IPS DF 4.7 (cell line): ENCODE results near the gene SASH1.

ENCODE experiments used
- DNase-seq: peaks from one replicate; pipeline ENCODE4 v3.0.0-alpha.2; 2013; ENCODE audit warnings: low spot score; ENCODE audit errors: extremely low read depth

SASH1 gene

DNA sequence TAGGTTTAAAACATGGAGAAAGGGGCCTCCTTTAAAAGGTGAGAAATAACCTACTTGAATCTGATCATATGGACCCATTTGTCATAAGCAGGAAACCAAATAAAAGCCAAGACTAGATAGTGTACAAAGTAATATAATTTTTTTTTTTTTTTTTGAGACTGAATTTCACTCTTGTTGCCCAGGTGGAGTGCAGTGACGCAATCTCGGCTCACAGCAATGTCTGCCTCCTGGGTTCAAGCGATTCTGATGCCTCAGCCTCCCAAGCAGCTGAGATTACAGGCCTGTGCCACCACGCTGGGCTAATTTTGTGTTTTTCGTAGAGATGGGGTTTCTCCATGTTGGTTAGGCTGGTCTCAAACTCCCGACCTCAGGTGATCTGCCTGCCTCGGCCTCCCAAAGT lies 89.2 kb downstream of the SASH1 start:
- DNase-seq, result no peak

DNA sequence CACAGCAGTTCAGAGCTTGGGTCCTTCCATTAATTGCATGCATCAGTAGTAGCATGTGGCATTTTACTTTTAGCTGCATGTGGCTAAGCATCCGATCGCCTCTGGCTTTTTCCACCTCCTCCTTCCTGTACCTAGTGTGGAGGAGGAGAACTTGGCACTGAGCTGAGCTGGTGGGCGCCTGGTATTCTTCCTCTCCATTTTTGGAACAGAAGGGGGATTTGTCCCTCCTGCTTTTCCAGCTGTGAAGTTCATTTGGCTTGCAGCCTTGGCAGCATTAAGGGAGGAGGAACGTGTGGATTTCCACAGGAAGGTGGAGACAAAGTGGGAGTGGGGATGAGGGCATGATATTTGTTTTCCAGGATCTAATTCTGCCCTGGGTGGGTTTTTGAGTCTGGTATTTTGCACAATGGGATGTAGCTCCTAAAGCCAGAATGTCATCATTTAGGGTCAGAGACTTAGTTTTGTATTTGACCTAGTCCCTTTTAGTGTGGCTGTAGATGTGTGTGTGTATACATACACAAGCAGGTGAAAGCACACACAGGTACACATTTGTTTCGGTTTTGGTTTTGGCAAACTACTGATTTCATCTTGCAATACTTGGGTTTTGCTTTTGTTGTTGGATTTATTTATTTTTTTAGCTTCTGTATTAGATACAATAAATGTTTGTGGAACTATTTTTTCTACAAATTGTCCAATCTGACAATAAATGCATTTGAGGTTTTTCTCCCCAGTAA lies 90.0 kb downstream of the SASH1 start:
- DNase-seq, result no peak

DNA sequence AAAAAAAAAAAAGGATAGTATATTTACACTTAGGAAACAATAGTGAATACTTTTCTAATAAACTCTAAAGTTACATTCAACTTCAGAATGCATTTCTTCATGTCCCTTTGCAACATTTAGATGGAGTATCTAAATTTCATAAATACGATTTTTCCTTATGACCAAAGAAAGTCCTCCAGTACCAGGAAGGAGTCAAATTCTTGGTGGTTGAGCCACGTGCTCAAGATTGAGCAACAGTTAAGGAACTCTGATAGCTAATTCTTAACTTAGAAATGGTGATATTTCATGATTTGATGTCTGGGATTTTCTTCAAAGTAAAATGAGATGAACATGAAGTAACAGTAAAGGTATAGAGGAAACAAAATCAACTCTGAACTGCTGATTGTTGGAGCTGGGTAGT lies 92.7 kb downstream of the SASH1 start:
- no peak for DNase-seq

DNA sequence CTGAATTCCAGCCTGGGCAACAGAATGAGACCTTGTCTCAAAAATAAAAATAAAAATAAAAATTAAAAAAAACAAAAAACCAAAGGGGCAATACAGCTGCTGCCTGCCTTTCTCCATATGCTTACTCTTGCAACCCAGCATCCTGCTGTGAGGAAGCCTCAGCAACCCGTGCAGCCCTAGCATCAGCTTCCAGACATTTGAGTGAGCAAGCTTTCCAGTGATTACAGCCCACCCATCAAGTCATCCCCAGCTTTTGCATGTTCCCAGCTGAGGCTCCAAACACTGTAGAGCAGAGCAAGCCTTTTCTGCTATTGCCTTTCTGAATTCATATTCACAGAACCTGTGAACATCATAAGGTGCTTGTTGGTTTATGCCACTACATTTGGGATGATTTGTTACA lies 93.8 kb downstream of the SASH1 start:
- DNase-seq, result no peak

DNA sequence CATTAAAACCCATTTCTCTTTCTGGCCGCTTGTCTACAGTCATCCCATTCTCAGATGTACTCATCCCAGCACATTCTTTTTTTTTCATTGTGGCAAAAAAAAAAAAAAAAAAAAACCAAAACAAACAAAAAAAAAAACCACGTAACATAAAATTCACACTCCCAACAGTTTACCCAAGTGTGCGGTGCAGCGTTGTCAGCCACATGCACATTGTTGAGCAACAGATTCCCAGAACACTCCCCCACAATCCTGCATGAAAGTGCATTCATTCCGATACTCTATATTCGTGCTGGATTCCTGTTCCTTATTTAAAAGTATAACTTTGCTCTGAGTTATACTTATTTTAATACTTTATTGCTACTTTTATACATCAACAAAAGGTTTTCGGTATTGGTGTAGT lies 96.0 kb downstream of the SASH1 start:
- DNase-seq, result no peak

DNA sequence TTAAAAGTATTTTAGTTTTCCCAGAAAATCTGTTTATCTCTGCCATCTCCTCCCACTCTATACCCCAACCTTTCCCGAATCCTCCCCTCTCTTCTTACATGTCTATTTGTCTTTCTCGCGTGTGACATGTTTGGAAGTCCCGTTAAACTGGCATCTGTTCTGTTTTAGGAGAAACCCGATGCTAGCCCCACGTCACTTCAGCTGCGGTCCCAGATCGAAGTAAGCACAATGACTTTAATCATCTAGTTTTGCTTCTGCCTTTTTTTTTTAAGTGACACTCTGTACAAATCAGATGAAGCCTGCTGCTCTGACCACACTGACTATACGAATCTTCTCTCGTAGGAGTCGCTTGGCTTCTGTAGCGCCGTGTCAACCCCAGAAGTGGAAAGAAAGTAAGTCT lies 97.4 kb downstream of the SASH1 start:
- DNase-seq, result no peak

DNA sequence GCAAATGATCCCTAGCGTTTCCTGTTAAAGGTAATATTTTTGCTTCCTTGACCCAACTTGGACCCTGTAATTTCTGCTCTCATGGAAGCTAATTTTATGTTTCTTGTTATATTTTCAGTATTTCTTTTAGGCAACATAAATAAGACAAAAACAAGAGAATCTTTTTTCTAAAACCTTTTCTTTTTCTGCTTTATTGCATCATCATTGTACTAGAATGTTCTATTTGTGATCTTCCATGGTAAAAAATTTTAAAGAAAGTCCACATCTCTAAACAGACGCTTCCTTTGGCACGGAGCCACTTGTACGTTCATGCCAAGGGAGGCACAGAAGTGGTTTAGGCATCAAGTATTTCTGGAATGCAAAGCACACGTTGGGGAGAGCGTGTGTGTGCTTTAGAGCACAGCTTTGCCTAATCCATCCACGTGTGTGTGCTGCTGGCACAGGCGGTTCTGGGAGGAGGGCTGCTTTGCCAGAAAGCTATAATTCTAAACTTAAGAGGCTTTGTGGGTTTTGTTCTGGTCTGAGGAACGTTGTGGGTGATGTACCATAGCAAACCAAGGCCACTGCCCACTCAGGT lies 98.3 kb downstream of the SASH1 start:
- no peak for DNase-seq

DNA sequence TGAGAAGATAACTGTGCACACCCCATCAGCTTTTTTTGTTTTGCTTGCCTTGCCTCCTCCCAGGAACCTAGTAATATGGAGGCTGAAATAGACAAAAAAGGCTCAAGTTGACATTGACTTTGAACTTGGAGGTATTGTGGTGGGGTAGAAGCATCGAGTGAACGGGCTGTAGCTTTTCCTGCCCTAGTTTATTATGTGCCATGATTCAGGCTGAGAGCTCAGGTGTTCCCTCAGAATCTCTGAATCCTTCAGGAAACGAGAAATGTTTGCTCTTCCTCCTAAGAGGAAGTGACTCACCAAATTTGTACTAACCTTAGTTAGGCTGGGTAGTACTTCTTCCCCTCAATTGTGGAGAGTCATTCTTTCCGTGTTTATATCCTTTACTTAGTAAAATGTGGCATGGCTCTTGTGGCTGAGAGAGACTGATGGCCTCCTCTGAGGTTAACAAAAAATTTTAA lies 98.8 kb downstream of the SASH1 start:
- no peak for DNase-seq

DNA sequence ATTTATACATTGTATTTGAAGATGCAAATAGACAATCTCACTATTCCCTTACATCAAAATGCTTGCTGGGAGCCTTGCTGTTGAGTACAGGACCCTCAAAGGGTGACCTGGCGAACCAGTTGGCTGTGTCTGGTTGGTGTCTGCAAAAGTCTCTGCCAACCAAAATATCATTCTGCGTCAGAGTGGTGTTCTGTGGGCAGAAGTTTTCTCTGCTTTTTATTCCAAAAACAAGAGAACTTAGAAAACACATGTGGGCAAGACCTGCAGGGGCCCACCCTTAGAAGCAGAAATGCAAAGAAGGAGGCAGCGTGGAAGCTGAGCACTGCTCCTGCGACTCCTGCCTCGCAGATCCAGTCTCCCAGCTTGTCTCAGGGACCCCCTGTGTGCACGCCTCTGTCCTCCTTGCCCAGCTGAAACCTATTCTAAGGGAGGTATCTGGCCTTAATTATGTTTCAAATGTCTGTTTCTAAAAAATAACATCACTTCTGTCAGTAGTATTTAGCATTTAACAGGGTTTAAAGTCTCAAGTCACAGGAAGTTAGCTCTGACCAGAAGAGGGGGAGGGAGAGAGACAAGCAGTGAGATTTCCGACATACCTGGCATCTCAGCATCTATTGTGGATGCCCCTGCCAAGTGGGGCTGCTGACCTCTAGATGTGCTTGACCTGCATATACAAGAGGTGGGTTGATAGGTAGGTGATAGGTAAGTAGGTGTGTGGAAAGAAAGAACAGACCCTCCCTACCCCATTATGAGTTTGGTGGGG lies 101.3 kb downstream of the SASH1 start:
- DNase-seq, result no peak

DNA sequence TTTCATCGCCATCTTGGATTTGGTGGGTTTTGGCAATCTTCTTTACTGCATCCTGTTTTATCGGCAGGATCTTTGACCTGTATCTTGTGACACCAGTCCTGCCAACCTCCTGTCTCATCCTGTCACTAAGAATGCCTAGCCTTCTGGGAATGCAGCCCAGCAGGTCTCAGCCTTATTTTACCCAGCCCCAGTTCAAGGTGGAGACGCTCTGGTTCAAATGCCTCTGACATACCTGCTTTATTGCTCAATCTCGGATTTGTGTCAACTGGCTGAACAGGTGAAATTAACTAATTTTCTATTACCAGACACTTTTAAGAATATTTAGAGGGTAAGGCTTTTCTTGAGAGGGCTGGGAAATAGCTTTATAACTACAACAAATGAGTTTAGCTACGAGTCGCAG lies 102.5 kb downstream of the SASH1 start:
- no peak for DNase-seq

DNA sequence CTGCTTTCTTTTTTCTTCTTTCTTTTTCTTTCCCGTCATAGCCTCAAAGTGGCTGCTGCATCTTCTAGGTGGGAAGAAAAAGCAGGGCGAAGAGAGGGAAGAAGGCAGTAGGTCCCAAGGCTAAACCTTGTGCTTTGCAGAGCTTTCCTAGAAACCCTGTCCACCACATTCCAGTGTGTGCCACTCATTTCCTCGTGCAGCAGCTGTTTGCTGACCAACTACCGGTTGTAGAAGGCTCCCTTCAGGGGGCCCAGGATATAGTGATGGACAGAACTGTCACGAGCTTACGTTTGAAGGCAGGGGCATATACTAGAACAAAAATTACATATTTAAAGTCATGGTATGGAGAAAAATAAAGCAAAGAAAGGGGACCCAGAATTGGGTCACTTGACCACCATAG lies 103.0 kb downstream of the SASH1 start:
- no peak for DNase-seq

DNA sequence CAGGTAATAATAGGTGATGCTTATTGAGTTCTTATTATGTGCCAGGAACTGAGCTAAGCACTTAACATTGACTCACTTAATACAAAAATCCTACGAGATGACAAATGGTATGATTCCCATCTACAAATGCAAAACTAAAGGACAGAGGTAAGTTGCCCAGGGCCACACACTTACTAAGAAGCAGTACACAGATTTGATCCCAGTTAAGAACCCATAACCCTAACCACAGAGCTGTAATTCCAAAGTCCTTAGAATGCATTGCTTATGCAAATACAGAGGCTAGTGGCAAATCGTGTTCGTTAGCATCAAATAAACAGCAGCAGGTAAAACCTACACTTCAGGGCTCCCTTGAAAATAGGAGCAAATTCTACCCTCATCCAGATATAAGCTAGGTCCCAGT lies 104.0 kb downstream of the SASH1 start:
- DNase-seq, result no peak

DNA sequence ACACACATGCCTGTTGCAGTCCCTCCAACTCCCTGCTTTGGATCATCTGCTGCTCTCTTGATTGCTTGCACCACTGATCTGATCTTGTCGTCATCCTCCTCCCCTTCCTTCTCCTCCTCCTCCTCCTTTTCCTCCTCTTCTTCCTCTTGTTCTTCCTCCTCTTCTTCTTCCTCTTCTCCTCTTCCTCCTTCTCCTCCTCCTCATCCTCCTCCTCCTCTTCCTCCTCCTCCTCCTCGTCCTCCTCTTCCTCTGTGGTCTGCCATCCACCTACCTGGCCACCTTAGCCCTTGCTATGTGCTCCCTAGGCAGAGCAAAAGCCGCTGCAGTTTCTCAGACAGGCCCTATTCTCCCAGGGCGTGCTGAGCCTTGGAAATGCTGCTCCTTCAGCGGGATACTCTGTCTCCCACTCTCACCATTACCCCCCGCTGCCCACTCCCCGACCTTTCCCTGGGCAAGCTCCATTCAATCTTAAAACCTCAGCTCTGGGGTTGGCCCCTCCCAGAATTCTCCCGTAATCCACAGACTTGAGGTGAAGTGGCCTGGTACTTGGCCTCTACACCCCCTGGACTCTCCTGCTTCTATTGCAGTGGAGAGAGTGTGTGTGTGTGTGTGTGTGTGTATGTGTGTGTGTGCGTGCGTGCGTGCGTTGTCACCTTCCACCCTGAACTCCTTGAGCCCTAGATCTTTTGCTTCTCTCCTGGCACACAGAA lies 105.0 kb downstream of the SASH1 start:
- no peak for DNase-seq

DNA sequence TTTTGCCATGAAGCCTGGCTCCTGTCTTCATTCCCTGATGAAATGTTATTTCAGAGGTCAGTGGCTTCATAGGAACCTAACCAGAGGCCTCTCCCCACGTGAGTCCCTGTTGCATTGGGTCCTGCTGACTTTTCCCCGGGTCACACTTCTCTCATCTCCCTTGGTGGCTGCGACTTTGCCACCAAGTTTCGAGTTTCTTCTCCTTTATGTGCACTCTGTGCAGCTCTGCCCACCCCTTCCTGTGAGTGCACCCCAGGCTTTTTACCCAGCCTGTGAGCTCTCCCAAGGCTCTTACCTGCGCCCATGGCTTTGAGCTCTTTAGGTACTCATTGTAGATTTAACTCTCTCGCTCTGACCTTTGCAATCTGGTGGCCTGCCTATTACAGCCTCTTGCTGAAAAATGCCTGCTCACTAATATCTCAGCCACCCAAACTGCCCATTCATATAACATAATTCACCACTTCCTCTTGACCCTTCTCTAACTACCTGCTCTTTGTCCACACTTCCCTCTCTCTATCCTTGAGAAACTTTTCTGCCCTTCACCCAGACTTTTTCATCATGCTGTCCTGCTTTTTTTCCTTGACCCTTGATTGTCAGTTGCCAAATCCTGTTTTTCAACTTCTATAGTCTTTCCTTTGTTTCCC lies 105.9 kb downstream of the SASH1 start:
- DNase-seq, result no peak

DNA sequence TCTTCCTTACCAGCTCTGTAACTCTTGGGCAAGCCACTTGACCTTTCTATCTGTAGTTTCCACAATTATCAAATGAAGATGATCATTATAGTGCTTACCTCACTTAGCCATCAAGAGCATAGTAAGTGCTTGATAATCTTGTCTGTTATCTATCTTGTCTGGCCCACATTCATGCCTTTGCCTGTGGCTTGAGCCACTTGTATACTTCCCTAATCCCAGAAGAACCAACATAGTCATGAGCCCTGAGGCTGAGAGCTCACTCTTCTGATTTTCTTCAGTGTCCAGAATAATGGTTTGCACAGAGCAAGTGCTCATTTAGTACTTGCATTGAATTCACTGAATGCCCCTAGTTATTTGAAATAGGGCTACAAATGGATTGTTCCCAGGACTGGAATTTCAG lies 108.2 kb downstream of the SASH1 start:
- DNase-seq, result no peak

DNA sequence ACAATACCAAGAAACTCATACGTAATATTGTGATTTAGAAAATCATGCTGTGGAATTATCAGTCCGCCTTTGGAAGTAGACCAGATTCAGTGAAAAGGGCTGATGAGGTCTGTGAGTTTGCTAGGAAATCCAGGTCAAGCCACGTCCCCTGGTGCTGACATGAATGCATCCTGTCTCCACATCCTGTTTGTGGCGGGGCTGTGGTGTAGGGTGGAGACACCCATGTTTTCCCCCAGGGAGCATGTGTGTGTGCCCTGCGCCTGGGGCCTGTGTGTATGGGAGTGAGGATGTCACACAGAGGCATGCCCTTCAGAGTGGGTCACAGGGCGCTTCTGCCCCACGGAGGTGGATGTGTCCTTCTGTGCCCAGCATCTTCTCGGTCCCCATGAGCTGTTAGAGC lies 109.1 kb downstream of the SASH1 start:
- DNase-seq, result no peak

DNA sequence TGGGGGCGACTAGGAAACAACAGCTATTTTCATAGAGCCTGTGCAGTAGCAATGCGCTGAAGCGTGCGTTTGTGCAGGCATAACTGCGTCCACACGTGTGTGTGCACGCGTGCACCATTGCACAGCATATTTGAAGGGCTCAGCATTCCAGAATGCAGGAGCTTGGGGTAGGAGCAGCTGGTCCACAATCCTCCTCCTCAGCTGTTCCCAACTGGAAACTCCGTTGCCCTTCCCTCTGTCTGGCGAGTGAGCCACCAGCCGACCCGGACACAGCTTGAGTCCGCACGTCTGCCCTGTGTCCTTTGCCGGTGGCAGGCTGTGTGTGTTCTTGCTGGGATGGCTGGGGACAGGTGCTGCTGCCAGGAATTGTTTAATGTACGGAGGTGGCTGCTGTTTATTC lies 110.2 kb downstream of the SASH1 start:
- no peak for DNase-seq

DNA sequence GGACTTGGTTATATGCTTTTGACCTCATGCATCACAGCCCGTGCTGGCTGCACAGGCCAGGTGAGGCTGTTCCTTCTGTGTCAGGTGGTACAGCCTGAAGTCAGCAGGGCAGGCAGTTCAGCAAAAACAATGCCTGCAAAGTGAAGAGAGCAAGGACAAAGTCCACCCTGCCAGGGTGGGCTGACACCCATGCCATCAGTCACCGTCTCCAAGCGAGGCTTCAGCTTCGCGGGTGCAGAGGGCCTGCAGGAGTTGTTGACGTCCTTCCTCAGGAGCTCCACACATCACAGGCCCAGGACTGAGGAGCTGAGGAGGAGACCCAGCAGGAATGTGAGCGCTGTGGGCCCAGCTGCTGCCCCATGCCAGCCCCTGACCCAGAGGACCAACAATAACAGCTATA lies 111.3 kb downstream of the SASH1 start:
- no peak for DNase-seq

DNA sequence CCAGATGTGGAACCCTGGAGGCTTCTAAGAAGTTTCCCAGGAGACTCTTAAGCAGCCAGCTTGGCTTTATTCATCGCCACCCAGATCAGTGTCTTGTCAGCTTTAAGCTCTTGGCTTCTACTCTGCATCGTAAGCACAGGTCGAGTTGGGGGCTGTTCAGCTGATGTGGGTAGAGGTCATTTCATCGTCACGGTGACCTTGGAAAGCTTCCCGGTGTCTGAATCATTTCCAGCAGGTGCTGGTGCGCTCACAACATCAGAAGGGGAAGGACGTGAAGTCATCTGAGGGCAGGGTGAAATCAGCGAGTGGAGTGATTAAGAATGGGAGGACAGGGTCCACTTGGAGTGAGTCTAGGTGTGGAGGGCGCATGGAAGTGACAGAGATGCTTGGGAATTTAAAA lies 112.6 kb downstream of the SASH1 start:
- no peak for DNase-seq

DNA sequence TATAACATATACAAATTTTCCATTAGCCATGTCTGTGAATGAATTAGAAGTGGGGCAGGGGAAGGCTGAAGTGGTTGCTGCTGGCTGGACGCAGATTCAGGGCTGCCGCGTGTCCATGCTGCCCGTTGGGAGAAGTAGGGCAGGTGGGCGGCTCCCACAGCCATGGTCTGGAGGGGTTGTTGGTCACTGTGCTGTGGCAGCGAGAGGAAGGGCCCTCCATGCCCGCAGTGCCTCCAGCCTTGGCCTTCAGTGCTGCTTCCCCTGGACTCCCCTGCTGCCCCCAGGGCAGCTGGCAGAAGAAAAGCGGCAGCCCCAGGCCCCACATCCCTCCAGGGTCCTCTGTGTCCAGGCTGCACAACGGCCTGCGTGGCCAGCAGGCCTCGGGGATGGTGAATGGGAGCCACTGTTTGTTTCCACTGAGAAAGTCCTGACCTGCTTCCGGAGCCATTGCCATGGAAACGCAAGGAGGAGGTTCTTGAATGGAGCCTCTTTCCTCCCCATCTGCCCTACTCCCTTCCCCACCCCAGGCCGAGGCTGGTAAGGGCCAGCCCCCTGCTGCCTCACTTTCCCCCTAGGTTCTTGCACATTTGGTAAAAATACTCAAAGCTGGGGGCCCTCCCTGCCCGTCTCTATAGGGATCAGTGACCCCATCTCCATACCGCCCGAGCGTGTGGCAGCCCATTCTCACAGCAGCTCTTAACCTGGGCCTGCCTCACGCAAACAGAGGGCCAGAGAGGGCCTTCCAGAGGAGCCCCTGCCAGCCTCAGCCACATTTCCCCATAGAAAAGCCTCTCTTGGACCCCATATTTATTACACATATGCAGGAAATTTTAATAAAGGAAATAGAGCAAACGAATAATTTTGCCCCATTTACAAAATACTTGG lies 113.3 kb downstream of the SASH1 start:
- DNase-seq, result no peak
